GM13977 (cell line): ENCODE measurements around the gene PRR14.
"Not testable (repeated sequence)": the region's sequence is repeated elsewhere in the genome, so short reads cannot be mapped to it uniquely, and the experiment has no call there.

Source experiments
- DNase-seq: peaks from one replicate; pipeline ENCODE4 v3.0.0; 2012; ENCODE audit warnings: low spot score
- in situ Hi-C: fragments of 300-500 bp; cut with MboI; formaldehyde crosslinking; loops from one replicate; pipeline ENCODE4 v1.12.0; 2022; ENCODE audit warnings: low sequenced_read_pairs, low pct_unique_long_range_greater_than_20kb, mixed read lengths, inconsistent platforms; ENCODE audit not compliant: unreplicated experiment
- TF ChIP-seq, protein P1 (sequence below): IDR thresholded peaks from 2 replicates; pipeline ENCODE4 v1.5.1; 2012; ENCODE audit warnings: mild to moderate bottlenecking, control low read depth; ENCODE audit not compliant: insufficient read depth; ENCODE audit errors: extremely low read depth, missing control alignments

Gene PRR14

DNA sequence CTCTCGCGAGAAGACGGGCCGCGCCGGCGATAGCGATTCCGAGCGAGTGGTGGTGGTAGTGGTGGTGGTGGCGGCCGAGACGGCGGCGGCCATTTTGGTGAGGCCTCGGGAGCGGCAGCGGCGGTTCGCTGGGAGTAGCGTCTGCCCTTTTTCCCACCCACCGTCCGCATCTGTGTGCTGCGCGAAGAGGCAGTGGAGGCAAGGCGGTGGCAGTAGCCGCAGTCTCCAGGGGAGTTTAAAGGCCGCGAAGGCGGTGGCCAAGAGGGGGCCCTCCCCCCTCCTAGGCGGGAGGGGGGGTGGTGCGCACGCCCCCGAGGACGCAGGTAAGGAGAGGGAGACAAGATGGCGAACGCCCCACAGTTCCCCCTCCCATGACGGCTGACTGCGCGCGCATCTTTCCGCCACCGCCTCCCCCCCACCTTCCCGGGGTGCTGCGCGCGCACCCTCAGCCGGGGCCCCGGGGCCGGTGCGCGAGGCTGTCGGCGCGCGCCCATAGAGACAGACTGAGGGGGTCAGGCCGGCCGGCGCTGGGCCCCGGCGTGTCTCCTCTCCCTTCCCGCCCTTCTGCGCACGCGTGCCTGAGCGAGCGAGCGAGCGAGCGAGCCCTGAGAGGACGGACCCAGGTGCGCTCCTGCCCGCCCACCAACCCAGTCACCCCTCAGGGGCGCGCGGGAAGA is 47.5 kb downstream of the PRR14 start:
- in situ Hi-C loops: no loop called here
- TF ChIP-seq, protein P1, sequence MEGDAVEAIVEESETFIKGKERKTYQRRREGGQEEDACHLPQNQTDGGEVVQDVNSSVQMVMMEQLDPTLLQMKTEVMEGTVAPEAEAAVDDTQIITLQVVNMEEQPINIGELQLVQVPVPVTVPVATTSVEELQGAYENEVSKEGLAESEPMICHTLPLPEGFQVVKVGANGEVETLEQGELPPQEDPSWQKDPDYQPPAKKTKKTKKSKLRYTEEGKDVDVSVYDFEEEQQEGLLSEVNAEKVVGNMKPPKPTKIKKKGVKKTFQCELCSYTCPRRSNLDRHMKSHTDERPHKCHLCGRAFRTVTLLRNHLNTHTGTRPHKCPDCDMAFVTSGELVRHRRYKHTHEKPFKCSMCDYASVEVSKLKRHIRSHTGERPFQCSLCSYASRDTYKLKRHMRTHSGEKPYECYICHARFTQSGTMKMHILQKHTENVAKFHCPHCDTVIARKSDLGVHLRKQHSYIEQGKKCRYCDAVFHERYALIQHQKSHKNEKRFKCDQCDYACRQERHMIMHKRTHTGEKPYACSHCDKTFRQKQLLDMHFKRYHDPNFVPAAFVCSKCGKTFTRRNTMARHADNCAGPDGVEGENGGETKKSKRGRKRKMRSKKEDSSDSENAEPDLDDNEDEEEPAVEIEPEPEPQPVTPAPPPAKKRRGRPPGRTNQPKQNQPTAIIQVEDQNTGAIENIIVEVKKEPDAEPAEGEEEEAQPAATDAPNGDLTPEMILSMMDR: peak; percentile 0
- peak; percentile 99 for DNase-seq

DNA sequence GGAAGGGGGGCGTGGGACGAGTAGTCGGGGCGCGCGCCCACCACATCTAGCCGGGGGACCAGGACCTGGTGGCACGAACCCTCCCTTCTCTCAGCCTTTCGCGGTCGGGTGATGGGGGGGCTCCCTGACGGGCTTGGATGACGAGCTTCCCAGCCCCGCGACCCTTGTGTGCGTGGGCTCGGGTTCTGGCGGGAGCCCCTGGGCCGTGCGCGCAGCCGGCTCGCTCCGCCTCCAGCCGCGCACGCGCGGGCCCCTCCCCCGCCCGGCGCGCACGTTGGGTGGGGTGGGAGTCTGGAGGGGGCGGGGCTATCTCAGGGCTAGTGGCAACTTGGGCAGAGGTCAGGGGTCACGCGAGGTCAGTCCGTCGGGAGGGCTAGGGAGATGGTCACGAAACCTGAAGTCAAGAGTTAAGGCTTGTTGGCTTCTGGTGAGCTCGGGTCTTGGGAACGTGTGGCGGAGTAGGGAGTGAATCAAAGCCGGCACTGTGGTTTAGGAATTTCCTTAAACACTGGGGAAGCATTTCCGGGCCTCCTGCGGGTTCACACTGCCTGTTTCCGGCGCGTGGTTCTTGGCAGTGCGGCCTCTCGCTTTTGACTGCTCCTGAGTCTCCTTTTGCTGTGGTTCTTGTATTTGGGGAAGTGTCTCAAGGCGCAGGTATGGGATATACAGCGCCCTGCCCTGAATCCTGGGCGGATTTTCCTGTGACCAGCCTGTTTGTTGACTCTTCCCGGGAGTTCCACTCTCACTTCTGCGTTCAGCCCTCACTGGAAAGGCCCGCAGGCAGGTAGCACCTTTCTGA is 48.3 kb downstream of the PRR14 start, which contains the start of gene SRCAP:
TSS of gene SRCAP (plus strand) at position 356 of the 799 bp plus-strand sequence. CDS start 1,654 bp downstream, outside the sequence.
- in situ Hi-C loops: no loop called here
- DNase-seq: peak; percentile 95
- TF ChIP-seq, protein P1: no peak

DNA sequence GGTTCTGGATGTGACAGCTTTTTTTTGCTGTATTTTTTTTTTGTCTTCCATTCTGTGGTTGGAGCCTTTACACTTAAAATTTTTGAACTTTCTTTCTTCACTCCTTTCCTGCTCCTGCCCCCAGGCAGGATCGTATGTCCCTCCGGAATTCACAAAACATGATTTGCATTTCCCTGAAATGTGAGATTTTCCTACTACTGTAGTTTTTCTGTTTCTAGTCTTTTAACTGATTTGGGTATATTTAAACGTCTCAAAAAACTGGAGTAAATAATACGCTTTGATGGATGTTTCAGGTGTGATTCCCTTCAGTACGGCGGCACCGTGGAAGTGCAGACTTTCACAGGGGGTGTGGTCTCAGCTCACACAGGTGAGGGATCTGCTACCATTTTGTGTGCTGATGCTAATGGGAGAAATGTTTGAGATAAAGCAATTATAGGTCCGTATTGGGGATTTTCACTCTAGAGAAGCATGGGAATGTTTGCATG is 48.9 kb downstream of the PRR14 start:
- TF ChIP-seq, protein P1: no peak
- in situ Hi-C loops: no loop called here
- no peak for DNase-seq

DNA sequence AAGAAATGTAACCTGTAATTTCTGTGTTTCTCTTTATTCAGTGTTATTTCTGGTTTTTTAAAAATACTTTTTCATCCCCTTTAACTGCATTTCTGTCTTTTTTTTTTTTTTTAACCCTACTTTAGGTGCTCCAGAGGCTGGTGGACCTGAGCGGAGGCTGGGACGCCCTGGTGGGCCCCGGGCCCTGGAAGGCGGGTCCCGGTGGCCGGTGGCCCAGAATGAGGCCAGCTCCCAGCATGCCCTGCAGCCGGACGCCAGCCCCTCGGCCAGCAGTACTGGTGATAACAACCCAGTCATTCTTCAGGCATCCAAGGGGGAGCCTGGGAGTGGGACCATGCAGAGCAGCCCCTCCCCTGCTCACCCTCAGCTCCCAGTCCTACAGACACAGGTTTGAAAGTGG is 49.7 kb downstream of the PRR14 start:
- DNase-seq: no peak
- in situ Hi-C loops: no loop called here
- TF ChIP-seq, protein P1: no peak

DNA sequence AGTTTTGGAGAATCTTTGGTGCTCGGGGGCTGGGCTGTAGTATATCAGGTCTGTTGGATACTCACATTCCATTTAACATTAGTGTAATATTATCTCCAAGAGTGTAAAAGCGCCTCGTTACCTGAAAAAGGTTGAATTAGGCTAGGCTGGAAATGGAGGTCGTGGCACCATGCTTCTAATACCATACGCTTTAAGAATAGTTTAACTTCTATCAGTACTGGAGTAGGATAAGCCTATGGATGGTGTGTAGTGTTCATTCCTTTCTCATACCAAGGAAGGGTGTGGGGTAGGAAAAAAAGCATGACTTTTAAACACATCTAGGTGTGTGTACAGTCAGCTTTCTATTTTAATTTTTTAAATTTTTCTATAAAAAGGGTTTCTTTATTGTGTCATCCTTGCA is 50.2 kb downstream of the PRR14 start:
- TF ChIP-seq, protein P1: no peak
- DNase-seq: no peak
- in situ Hi-C loops: no loop called here

DNA sequence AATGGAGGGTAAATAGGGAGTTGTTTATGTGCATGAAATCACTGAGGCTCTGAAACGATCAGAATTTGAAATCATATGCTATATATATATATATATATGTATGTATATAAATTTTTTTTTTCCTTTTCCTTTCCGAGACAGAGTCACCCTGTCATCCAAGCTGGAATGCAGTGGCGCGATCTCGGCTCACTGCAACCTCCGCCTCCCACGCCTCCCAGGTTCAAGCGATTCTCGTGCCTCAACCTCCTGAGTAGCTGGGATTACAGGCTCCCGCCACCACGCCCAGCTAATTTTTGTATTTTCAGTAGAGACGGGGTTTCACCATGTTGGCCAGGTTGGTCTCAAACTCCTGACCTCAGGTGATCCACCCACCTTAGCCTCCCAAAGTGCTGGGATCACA is 52.3 kb downstream of the PRR14 start:
- DNase-seq, in situ Hi-C loops: not testable (repeated sequence)

DNA sequence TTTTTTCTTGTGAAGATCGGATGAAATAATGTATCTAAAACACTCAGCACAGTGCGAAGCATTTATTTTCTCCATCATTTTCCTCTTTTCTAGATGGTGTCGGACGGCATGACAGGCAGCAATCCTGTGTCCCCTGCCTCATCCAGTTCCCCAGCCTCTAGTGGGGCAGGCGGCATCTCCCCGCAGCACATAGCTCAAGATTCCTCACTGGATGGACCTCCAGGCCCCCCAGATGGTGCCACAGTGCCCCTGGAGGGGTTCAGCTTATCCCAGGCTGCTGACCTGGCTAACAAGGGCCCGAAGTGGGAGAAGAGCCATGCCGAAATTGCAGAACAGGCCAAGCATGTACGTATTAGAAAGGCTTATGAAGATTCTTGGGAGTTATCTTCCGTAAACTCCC is 53.2 kb downstream of the PRR14 start:
- no peak for DNase-seq

More for the DNA sequence above, 53.2 kb downstream of the PRR14 start:
- TF ChIP-seq, protein P1: no peak
- in situ Hi-C loops: no loop called here
